Anterior cingulate cortex (tissue), 58 donors: ENCODE data around the gene CT47A1.
"Not testable (repeated sequence)": the region's sequence is repeated elsewhere in the genome, so short reads cannot be mapped to it uniquely, and the experiment has no call there.

Source experiments
- DNase-seq, 58 donors: peaks; one replicate each; lab custom pipeline; 2025; lab: John Stamatoyannopoulos, UW

CT47A1 gene

GRCh38 chrX:120985660-120986059 is at the start of gene CT47A1:
CT47A1 (minus strand) TSS chrX:120985760; CDS start chrX:120985529, 231 bp downstream.
- DNase-seq, result not testable (repeated sequence)

GRCh38 chrX:121032531-121032930 is 47.0 kb upstream of the CT47A1 start:
- no peak for DNase-seq

- DNase-seq, result no peak
These were observed 44.5 kb upstream of the CT47A1 start for GRCh38 chrX:121030083-121030482.

- DNase-seq, result no peak
These were observed 42.9 kb upstream of the CT47A1 start for GRCh38 chrX:121028419-121028818.

DNA sequence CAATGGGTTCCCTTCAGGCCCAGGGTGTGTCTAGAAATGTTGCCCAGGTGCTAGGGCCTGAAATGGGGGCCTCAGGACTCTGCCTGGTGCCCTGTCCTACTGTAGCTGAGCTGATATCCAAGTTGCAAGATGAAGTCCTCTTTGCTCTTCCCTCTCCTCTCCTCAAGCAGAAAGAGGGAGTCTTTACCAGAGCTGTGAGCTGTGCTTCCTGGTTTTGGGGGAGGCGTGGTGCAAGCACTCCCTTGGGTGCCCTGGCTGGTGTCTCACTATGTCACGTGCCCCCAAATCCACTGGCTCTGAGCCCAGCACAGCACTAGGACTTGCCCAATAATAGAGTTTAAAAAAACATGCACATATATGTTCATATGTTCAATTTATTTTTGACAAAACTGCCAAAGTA is 29.3 kb upstream of the CT47A1 start:
- DNase-seq, result no peak

DNA sequence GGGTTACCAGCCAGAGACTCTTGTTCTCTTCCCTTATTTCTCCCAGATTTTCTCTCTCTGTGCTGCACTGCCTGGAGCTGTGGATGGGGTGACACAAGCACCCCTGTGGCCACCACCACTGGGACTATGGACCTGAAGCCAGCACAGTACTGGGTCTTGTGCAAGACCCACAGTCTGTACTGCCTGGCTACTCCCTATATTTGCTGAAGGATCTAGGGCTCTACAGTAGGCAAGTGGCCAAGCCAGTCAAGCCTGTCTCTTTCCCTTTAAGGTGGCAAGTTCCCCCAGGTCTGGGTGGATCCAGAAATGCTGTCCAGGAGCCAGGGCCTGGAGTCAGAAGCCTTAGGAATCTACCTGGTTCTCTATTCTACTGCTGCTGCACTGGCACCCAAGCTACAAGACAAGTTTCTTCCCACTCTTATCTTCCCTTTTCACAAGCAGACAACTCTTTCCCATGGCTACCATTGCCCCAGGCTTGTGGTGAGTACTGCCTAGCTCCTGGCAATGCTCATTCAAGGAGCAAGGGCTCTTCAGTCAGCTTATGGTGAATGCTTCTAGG is 28.4 kb upstream of the CT47A1 start:
- no peak for DNase-seq

- DNase-seq, result peak in 2 of 58 donors; percentile 0
These were observed 25.7 kb upstream of the CT47A1 start for GRCh38 chrX:121011254-121011653.

DNA sequence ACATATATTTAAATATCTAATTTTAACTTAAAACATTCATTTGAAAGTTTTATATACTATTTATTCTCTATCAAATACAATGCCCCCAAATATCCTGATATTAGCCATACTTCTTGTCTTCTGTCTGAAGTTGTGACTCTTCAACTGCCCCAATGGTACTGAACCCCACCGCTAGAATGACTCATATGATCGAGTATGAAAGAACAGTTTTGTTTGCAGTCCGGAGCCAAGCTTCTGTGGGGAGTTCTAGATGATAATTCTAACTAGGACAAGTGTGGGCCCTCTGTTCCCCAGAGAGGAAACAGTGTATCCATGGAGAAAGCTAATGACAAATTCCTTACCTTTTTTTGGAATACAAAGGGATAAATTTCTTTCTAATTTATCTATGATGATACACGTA is 24.7 kb upstream of the CT47A1 start:
- peak in 8 of 58 donors; percentile 0 to 19 (median 2) for DNase-seq

DNA sequence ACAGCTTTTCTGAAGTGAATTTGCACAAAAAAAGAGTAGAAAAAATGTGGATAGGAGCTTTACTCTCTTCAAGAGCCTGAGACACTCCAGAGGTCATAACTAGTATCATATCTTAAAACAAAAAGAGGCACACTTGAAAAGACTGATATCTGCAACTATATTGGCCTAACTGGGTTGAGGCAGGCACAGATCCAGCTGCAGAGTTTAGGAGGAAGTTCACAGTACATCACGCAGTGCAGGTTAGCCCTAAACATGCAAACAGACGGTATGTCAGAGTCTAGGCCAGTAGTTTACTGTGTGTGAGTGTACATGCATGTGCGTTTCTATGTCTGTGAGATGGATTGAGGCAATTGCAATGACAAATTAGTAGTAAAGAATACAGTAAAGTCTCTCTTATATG is 24.2 kb upstream of the CT47A1 start:
- DNase-seq, result peak in 1 of 58 donors; percentile 0

DNA sequence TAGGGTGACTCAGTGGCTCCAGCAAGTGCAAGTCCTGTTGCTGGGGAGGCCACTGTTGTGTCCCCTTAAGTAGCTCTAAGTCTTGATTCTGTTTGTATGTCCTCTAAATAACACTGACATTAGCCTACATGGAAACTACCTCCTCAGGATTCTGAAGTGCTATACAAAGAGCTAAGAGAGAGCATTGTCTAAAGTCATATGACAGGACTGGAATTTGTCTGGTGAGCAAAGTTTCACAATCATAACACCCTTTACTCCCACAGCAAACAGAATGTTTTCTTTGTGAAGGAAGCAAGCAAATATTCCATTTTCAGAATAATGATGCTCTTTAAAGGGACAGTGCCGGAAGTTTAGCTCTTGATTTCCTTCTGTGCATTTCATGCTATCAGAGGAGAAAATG is 23.4 kb upstream of the CT47A1 start:
- no peak for DNase-seq

DNA sequence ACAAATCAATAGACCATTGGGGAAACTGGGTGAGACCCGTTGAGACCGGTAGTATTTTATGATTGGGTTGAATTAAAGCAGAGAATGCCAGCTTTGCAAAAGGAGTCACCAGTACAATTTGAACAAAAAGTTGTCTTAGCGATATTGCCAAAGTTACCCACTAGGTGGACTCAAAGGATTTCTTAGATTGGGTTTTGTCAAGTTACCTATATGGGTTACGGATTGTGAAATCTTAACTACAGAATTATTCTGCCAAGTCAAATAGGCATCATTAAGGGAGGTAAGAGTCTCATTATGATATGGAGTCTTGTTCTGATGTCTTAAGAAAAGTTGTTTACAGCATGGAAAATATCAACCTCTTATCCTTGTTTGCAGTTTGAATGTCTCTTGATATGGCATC is 15.0 kb upstream of the CT47A1 start:
- no peak for DNase-seq

- DNase-seq, result no peak
These were observed 13.9 kb upstream of the CT47A1 start for GRCh38 chrX:120999413-120999812.

GRCh38 chrX:120956500-120956899 is 29.1 kb downstream of the CT47A1 start, which contains the start of gene CT47A7:
CT47A7 (minus strand) TSS chrX:120956600; CDS start chrX:120956345, 255 bp downstream.
- DNase-seq, result not testable (repeated sequence)
